NCI-H1930 (cell line): ENCODE results near the gene PRDM9.
"Not testable (repeated sequence)": the region's sequence is repeated elsewhere in the genome, so short reads cannot be mapped to it uniquely, and the experiment has no call there.

Experiments used
- DNase-seq, 2 experiments: peaks; one replicate each; lab custom pipeline; 2025; lab: John Stamatoyannopoulos, UW

PRDM9 gene

GRCh38 chr5:23507278-23507685, at the start of gene PRDM9:
Gene PRDM9, plus strand, starts transcription at chr5:23507609. Its CDS starts 1,425 bp downstream, at chr5:23509034.
- DNase-seq: peak; percentile 98 to 99

GRCh38 chr5:23457780-23458179, 49.6 kb upstream of the PRDM9 start:
- DNase-seq: no peak

DNA sequence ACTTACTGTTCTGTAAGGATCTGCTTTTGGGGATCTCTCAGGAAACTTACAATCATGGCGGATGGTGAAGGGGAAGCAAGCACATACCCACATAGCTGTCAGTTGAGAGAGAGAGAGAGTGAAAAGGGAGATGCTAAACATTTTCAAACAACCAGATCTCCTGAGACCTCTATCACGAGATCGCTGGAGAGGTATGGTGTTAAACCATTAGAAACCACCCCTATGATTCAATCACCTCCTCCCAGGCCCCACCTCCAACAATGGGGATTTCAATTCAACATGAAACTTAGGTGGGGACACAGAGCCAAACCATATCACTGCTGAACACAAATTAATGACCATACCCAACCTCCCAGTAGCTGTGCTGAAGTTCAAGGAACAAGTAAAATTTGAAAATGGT, 48.2 kb upstream of the PRDM9 start:
- DNase-seq: no peak

GRCh38 chr5:23461576-23461975, 45.8 kb upstream of the PRDM9 start:
- no peak for DNase-seq

DNA sequence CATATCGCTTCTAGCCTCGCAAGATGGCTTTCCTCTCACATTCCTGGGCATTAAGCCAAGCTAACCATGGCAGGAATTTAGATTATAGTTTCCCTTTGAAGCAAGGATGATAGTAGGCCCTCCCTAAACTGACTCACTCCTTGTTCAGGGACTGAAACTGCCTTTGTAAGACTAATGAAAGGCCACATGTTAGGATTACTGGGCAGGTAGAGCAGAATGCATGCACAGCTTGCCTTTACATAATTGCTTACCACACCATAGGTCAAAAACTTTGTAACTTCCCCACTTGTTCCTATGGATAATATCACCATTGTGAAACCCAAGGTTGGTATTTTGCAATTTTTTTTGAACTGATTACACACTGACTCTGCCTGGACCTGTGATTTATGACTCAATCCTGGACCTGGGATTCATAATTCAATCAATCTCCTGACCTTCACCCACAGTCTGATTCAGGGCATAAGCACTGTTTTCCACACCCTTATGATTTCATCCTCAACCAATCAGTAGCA, 41.0 kb upstream of the PRDM9 start:
- DNase-seq: no peak

DNA sequence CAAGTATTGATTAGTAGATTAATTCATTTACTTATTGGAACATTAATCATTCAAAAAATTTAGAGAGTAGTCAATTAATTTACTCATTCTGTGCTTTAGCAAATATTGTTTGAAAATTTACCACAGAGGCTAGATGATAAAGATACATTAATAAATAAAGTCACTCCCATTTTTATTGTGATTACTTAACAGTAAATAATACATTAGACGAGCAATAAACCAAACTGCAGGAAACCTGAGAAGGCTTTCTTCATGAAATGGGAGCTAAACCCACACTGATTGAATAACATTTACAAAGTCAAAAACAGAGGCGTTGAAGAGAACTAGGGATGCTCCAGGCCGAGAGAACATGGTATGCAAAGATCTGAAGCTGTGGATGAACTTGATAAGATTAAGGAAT, 38.8 kb upstream of the PRDM9 start:
- no peak for DNase-seq

DNA sequence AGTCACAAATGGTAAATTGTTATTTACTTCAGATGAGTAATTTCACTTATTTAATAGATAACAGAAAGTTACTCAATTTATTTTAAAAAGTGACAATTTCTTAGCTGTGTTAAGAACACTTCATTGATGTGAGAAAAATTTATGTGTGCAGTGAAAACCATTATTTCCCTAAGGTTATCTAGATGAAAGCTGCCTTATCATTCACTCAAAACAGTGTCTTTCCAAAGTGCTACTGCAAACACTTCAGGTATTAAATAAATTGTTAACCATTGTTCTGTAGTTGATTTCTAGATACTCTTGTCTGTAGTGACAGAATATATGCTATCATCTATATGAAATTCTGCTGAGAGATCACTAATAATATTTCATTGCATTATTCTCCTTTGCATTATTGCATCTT, 33.5 kb upstream of the PRDM9 start:
- no peak for DNase-seq

- no peak for DNase-seq
Measured at GRCh38 chr5:23474315-23474714, 33.1 kb upstream of the PRDM9 start.

- no peak for DNase-seq
Measured at GRCh38 chr5:23476580-23476979, 30.8 kb upstream of the PRDM9 start.

- DNase-seq: no peak
Measured at GRCh38 chr5:23482642-23483041, 24.8 kb upstream of the PRDM9 start.

GRCh38 chr5:23483090-23483489, 24.3 kb upstream of the PRDM9 start:
- DNase-seq: no peak

DNA sequence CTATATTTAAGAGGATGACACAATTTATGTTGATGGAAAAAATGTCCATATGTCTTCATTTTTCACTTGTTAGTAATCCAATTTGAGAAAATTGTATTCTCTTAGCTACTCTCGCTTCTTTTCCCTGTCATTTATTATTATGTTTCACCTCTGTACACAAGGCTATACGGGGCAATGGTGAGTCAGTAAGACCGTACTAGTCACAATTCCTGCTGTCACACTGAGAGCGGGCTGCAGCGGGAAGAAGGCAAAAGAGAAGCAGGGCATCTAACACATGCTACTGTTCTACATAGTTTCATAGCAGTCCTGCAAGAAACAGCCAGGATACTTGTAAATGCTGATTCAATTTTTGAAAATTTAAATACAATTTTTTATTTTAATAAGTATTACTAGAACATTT, 23.3 kb upstream of the PRDM9 start:
- DNase-seq: no peak

GRCh38 chr5:23486227-23486626, 21.2 kb upstream of the PRDM9 start:
- not testable (repeated sequence) for DNase-seq

DNA sequence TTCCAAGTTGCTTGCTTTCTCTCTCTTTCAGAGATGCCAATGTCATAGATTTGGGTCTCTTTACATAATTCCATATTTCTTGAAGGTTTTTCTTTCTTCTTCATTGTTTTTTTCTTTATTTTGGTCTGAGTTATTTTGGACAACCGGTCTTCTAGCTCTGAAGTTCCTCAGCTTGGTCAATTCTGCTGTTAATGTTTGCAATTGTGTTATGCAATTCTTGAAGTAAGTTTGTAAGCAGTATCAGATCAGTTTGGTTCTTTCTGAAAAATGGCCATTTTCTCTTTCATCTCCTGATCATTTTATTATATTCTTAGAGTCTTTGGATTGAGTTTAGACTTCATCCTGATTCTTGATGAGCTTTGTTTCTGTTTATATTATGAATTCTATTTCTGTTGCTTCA, 16.4 kb upstream of the PRDM9 start:
- no peak for DNase-seq

- DNase-seq: peak; percentile 3 to 74
Measured at GRCh38 chr5:23494558-23494957, 12.9 kb upstream of the PRDM9 start.

GRCh38 chr5:23496576-23496975, 10.8 kb upstream of the PRDM9 start:
- DNase-seq: no peak

DNA sequence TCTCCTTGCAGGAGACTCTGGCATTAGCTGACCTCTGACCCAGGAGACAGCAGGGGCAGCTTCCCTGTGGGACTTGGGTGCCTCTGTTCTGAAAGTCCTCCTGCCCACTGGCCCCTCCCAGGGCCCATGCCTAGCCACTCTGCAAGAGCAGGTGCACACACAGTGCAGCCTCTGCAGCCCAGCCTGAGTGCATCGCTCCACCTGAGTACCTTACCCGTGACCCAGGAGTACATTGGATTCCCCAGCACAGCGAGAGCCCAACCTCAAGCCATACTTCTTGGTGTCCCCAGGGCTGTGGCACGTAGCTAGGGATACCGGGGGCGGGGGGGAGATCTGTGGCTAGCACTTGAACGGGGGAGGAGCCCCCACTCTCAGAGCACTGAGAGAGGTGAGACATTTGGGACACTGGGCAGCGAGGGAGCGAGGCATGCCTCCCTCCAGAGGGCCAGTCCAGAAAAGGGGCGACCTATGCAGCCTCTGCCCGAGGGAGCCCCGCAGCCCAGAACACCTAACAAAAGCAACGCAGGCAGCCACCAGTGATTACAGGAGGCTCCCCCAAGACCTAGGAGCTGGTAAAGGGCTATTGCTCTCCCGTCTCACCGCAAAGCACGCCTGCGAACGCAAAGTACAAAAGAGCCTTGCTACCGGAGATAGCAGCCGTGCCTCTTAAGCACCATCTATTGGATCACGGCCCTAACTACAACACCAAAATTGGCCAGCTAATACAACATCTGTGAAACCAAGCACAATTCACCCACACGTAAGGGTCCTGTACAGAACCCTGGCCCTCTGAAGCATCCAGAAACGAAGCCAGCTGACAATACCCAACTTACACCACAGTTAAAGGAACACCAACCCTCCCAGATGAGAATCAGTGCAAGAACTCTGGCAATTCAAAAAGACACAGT, 826 bp upstream of the PRDM9 start:
- DNase-seq: peak; percentile 66 to 80

- DNase-seq: not testable (repeated sequence)
Measured at GRCh38 chr5:23510434-23510833, 3.0 kb downstream of the PRDM9 start.

DNA sequence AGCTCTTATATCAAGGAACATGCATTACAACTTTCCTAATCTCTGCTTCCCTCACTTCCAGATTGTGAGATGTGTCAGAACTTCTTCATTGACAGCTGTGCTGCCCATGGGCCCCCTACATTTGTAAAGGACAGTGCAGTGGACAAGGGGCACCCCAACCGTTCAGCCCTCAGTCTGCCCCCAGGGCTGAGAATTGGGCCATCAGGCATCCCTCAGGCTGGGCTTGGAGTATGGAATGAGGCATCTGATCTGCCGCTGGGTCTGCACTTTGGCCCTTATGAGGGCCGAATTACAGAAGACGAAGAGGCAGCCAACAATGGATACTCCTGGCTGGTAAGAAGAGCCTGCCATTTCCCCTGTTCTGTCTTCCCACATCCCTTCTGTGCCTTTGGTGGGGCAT, 15.1 kb downstream of the PRDM9 start:
- DNase-seq: no peak

DNA sequence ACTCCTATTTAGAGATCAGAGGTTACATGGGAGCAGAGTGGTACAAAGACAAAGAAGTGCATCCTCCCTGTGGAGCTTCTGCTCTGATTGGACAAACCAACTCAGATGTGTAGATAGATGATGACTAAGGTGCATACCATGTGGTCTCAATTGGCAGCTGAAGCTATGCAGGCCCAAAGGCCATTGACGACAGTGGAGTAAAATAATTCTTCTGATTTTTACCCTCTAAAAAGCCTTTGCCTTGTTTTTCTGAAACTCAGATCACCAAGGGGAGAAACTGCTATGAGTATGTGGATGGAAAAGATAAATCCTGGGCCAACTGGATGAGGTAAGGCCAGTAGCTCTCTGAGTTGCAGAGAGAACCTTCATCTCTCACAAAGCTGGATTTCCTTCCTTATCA, 15.6 kb downstream of the PRDM9 start:
- no peak for DNase-seq

- no peak for DNase-seq
Measured at GRCh38 chr5:23523998-23524397, 16.6 kb downstream of the PRDM9 start.

GRCh38 chr5:23525751-23526150, 18.3 kb downstream of the PRDM9 start:
- DNase-seq: no peak

- not testable (repeated sequence) for DNase-seq
Measured at GRCh38 chr5:23526616-23527015, 19.2 kb downstream of the PRDM9 start.
